SK-N-SH (cell line): ENCODE measurements around the gene ABHD2.

Source experiments
- CHD2 ChIP-seq: fragments of 150-350 bp; IDR thresholded peaks from 2 replicates; pipeline ENCODE4 v1.6.1; 2018; ENCODE audit warnings: low read length; ENCODE audit not compliant: partially characterized antibody
- FOXM1 ChIP-seq: IDR thresholded peaks from 2 replicates; pipeline ENCODE4 v1.4.0; 2012; ENCODE audit warnings: low read depth, mild to moderate bottlenecking
- JUND ChIP-seq: IDR thresholded peaks from 2 replicates; pipeline ENCODE4 v1.4.0; 2012
- MEF2A ChIP-seq: IDR thresholded peaks from 2 replicates; pipeline ENCODE4 v1.4.0; 2012; ENCODE audit warnings: low read depth, borderline replicate concordance
- POLR2AphosphoS5 ChIP-seq: IDR thresholded peaks from 2 replicates; pipeline ENCODE4 v1.6.1; 2012; ENCODE audit warnings: low read depth, low read length
- SIN3A ChIP-seq: IDR thresholded peaks from 2 replicates; pipeline ENCODE4 v1.6.1; 2012; ENCODE audit warnings: low read depth, mild to moderate bottlenecking, low read length, moderate library complexity, borderline replicate concordance
- TEAD4 ChIP-seq: IDR thresholded peaks from 2 replicates; pipeline ENCODE4 v1.4.0; 2012; ENCODE audit warnings: mild to moderate bottlenecking, borderline replicate concordance; ENCODE audit not compliant: insufficient read depth
- TF ChIP-seq, protein P1 (sequence below): IDR thresholded peaks from 2 replicates; pipeline ENCODE4 v1.4.0; 2012; ENCODE audit warnings: low read depth
- TF ChIP-seq, protein P2 (sequence below): fragments of 200-600 bp; sonication (generic); IDR thresholded peaks from 2 replicates; pipeline ENCODE4 v1.6.1; 2017; ENCODE audit warnings: antibody characterized with exemption, mild to moderate bottlenecking, moderate library complexity

GRCh38 chr15:89187301-89187985 lies 99.2 kb downstream of the ABHD2 start:
- TF ChIP-seq SIN3A (no peak), FOXM1 (no peak), POLR2AphosphoS5 (no peak), TEAD4 (no peak), JUND (no peak), MEF2A (no peak), CHD2 (no peak)
- TF ChIP-seq, protein P1, sequence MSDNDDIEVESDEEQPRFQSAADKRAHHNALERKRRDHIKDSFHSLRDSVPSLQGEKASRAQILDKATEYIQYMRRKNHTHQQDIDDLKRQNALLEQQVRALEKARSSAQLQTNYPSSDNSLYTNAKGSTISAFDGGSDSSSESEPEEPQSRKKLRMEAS, result no peak
- TF ChIP-seq, protein P2, sequence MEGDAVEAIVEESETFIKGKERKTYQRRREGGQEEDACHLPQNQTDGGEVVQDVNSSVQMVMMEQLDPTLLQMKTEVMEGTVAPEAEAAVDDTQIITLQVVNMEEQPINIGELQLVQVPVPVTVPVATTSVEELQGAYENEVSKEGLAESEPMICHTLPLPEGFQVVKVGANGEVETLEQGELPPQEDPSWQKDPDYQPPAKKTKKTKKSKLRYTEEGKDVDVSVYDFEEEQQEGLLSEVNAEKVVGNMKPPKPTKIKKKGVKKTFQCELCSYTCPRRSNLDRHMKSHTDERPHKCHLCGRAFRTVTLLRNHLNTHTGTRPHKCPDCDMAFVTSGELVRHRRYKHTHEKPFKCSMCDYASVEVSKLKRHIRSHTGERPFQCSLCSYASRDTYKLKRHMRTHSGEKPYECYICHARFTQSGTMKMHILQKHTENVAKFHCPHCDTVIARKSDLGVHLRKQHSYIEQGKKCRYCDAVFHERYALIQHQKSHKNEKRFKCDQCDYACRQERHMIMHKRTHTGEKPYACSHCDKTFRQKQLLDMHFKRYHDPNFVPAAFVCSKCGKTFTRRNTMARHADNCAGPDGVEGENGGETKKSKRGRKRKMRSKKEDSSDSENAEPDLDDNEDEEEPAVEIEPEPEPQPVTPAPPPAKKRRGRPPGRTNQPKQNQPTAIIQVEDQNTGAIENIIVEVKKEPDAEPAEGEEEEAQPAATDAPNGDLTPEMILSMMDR, result no peak
